H1 (cell line): ENCODE measurements around the gene KLF9. TPM values are rescaled to one million over a fixed set of nuclear protein-coding genes. Genes with fewer than 3 reads are reported as not detected.

Experiments used
- CTCF ChIA-PET: fragments of 300-600 bp; sonication (Branson Sonifier 250); formaldehyde crosslinking; loops from one replicate; lab custom pipeline; 2021; ENCODE audit not compliant: partially characterized antibody; lab: Charles Lee
- POLR2A ChIA-PET: fragments of 300-600 bp; sonication (Branson Sonifier 250); formaldehyde crosslinking; loops from one replicate; lab custom pipeline; 2021; ENCODE audit warnings: inconsistent platforms; ENCODE audit not compliant: partially characterized antibody; lab: Charles Lee
- DNase-seq, 2 experiments: peaks; one replicate each; pipeline versions ENCODE4 v3.0.0 to v3.0.0-alpha.2; 2010 to 2022; ENCODE audit warnings: low spot score in 2 of 2, low read depth in 1 of 2, mixed read lengths in 1 of 2
- FAIRE-seq: peaks from 2 replicates; lab custom pipeline; 2011; peaks lifted over from hg19 to GRCh38; lab: Jason Lieb, UNC
- H2AFZ ChIP-seq: 2 replicates; pipeline ENCODE4 v1.8.1; 2012; ENCODE audit warnings: low read length, inconsistent platforms
- H2AK5ac ChIP-seq: 2 replicates; pipeline ENCODE4 v1.6.1; 2013; ENCODE audit warnings: low read depth, low read length
- H2BK120ac ChIP-seq: replicated peaks from 2 replicates; pipeline ENCODE3; 2013; ENCODE audit warnings: low read depth, low read length, inconsistent platforms
- H2BK12ac ChIP-seq: 2 replicates; pipeline ENCODE4 v1.6.1; 2013; ENCODE audit warnings: low read depth, low read length
- H2BK15ac ChIP-seq: 2 replicates; pipeline ENCODE4 v1.6.1; 2013; ENCODE audit warnings: low read length
- H2BK20ac ChIP-seq: 2 replicates; pipeline ENCODE4 v1.6.1; 2013; ENCODE audit warnings: low read length
- H2BK5ac ChIP-seq: 2 replicates; pipeline ENCODE4 v1.6.1; 2013; ENCODE audit warnings: low read depth, low read length
- H3K14ac ChIP-seq: 2 replicates; pipeline ENCODE4 v1.6.1; 2013; ENCODE audit warnings: inconsistent platforms; ENCODE audit not compliant: insufficient read length
- H3K18ac ChIP-seq: 2 replicates; pipeline ENCODE4 v1.6.1; 2013; ENCODE audit warnings: low read length; ENCODE audit errors: extremely low read depth
- H3K23ac ChIP-seq: 2 replicates; pipeline ENCODE4 v1.6.1; 2013; ENCODE audit warnings: inconsistent platforms; ENCODE audit not compliant: insufficient read length
- H3K23me2 ChIP-seq: 2 replicates; pipeline ENCODE4 v1.6.1; 2013; ENCODE audit warnings: low read depth, low read length
- H3K27ac ChIP-seq: 2 replicates; pipeline ENCODE4 v1.6.1; 2011; ENCODE audit warnings: low read depth, low read length, inconsistent platforms
- H3K27me3 ChIP-seq, 4 experiments: replicated peaks in 1 of 4; 1 replicate in 1 of 4; 2 replicates in 3 of 4; pipeline versions ENCODE4 v1.6.1 to v1.8.1; 2011 to 2013; ENCODE audit warnings: low read length in 3 of 4, mild to moderate bottlenecking in 3 of 4, inconsistent platforms in 2 of 4, mixed read lengths in 2 of 4, moderate library complexity in 1 of 4; ENCODE audit not compliant: control insufficient read depth in 3 of 4, insufficient read depth in 3 of 4; ENCODE audit errors: extremely low read depth in 1 of 4
- H3K36me3 ChIP-seq, 4 experiments: 2 replicates each; pipeline versions ENCODE4 v1.6.1 to v1.8.1; 2011 to 2013; ENCODE audit warnings: mild to moderate bottlenecking in 4 of 4, low read length in 3 of 4, moderate library complexity in 2 of 4, control low read depth in 1 of 4, inconsistent platforms in 1 of 4; ENCODE audit not compliant: insufficient read depth in 4 of 4, control insufficient read depth in 2 of 4
- H3K4ac ChIP-seq: replicated peaks from 2 replicates; pipeline ENCODE3; 2013; ENCODE audit warnings: low read length, low read depth, mixed read lengths, inconsistent platforms; ENCODE audit not compliant: insufficient read length
- H3K4me1 ChIP-seq, 4 experiments: replicated peaks in 1 of 4; 1 replicate in 1 of 4; 2 replicates in 3 of 4; pipeline versions ENCODE4 v1.6.1 to v1.8.1; 2011 to 2013; ENCODE audit warnings: low read length in 3 of 4, inconsistent platforms in 2 of 4, mixed read lengths in 1 of 4; ENCODE audit not compliant: insufficient read depth in 4 of 4, control insufficient read depth in 3 of 4
- H3K4me2 ChIP-seq, 2 experiments: 2 replicates each; pipeline versions ENCODE4 v1.6.1 to v1.8.1; 2011 to 2013; ENCODE audit warnings: low read depth in 2 of 2, low read length in 2 of 2, control low read depth in 1 of 2, inconsistent platforms in 1 of 2, mild to moderate bottlenecking in 1 of 2; ENCODE audit not compliant: insufficient read depth in 1 of 2
- H3K4me3 ChIP-seq, 4 experiments: fragments of 200-600, 300-600 bp in 1 of 4; sonication (generic), shearing (Covaris generic), sonication (Bioruptor Twin) in 1 of 4; 2 replicates each; pipeline versions ENCODE4 v1.5.1 to v1.8.1; 2011 to 2016; ENCODE audit warnings: low read length in 4 of 4, low read depth in 3 of 4, control low read depth in 2 of 4, inconsistent platforms in 2 of 4, mild to moderate bottlenecking in 2 of 4, mixed read lengths in 1 of 4, moderate library complexity in 1 of 4; ENCODE audit not compliant: insufficient read depth in 2 of 4; ENCODE audit errors: extremely low read depth in 1 of 4
- H3K56ac ChIP-seq: replicated peaks from 2 replicates; pipeline ENCODE3; 2013; ENCODE audit warnings: low read depth, mild to moderate bottlenecking, mixed read lengths, low read length, inconsistent platforms; ENCODE audit not compliant: insufficient read length
- H3K79me1 ChIP-seq: 2 replicates; pipeline ENCODE4 v1.6.1; 2013; ENCODE audit warnings: low read depth, low read length, control low read depth
- H3K79me2 ChIP-seq, 2 experiments: 2 replicates each; pipeline versions ENCODE4 v1.6.1 to v1.8.1; 2012 to 2013; ENCODE audit warnings: low read length in 2 of 2, mild to moderate bottlenecking in 2 of 2, inconsistent platforms in 1 of 2; ENCODE audit not compliant: insufficient read depth in 2 of 2, control insufficient read depth in 1 of 2
- H3K9ac ChIP-seq, 4 experiments: replicated peaks in 1 of 4; 1 replicate in 1 of 4; 2 replicates in 3 of 4; pipeline versions ENCODE4 v1.6.1 to v1.8.1; 2011 to 2013; ENCODE audit warnings: low read depth in 3 of 4, low read length in 3 of 4, control low read depth in 2 of 4, mild to moderate bottlenecking in 2 of 4, moderate library complexity in 2 of 4, inconsistent platforms in 1 of 4; ENCODE audit errors: extremely low read depth in 1 of 4
- H3K9me3 ChIP-seq, 2 experiments: 2 replicates each; pipeline versions ENCODE4 v1.6.1 to v1.8.1; 2012 to 2013; ENCODE audit warnings: mild to moderate bottlenecking in 2 of 2, moderate library complexity in 2 of 2, control low read depth in 1 of 2, inconsistent platforms in 1 of 2, low read depth in 1 of 2, low read length in 1 of 2, mixed read lengths in 1 of 2; ENCODE audit not compliant: insufficient read depth in 2 of 2
- H4K20me1 ChIP-seq, 2 experiments: replicated peaks in 1 of 2; 2 replicates each; pipeline versions ENCODE3 to v1.8.1; 2011 to 2013; ENCODE audit warnings: inconsistent platforms in 2 of 2, low read length in 2 of 2, mild to moderate bottlenecking in 1 of 2; ENCODE audit not compliant: insufficient read depth in 2 of 2, control insufficient read depth in 1 of 2
- H4K5ac ChIP-seq: 2 replicates; pipeline ENCODE4 v1.6.1; 2013; ENCODE audit warnings: low read length, low read depth, mixed read lengths, inconsistent platforms; ENCODE audit not compliant: insufficient read length
- H4K8ac ChIP-seq: 2 replicates; pipeline ENCODE4 v1.8.0; 2013; ENCODE audit warnings: mild to moderate bottlenecking, moderate library complexity, low read length, inconsistent platforms; ENCODE audit not compliant: insufficient read depth; ENCODE audit errors: extremely low read depth
- H4K91ac ChIP-seq: replicated peaks from 2 replicates; pipeline ENCODE3; 2013; ENCODE audit warnings: low read length, mixed read lengths, inconsistent platforms; ENCODE audit not compliant: insufficient read length
- BCL11A ChIP-seq, 2 experiments: IDR thresholded peaks; one replicate each; pipeline ENCODE4 v1.6.1; 2011; ENCODE audit warnings: low read depth in 2 of 2, low read length in 2 of 2, mild to moderate bottlenecking in 2 of 2
- CHD1 ChIP-seq: IDR thresholded peaks from 2 replicates; pipeline ENCODE4 v1.6.1; 2012; ENCODE audit warnings: low read depth, low read length, improper control_type of control experiment
- KDM1A ChIP-seq: fragments of 200-600, 300-600 bp; sonication (generic); IDR thresholded peaks from 2 replicates; pipeline ENCODE4 v1.7.1; 2016; ENCODE audit warnings: mild to moderate bottlenecking, low read length, borderline replicate concordance
- KDM4A ChIP-seq: IDR thresholded peaks from one replicate; pipeline ENCODE4 v1.7.1; 2012; ENCODE audit warnings: low read depth, mild to moderate bottlenecking, moderate library complexity, low read length, inconsistent platforms; ENCODE audit not compliant: severe bottlenecking
- MAFK ChIP-seq: IDR thresholded peaks from 2 replicates; pipeline ENCODE4 v1.6.1; 2012; ENCODE audit warnings: low read depth, mild to moderate bottlenecking, improper control_type of control experiment, low read length
- POLR2AphosphoS5 ChIP-seq: IDR thresholded peaks from 2 replicates; pipeline ENCODE4 v1.6.1; 2011; ENCODE audit warnings: low read depth, low read length
- WGBS, 2 experiments: shearing (Covaris generic) in 1 of 2; methylation state at CpG; one replicate each; pipeline versions ENCODE4 v1.1.6 to v1.1.7; 2013 to 2015; ENCODE audit warnings: low lambda C conversion rate in 2 of 2, mixed read lengths in 2 of 2, inconsistent platforms in 1 of 2, low coverage in 1 of 2, missing lambda C conversion rate in 1 of 2; ENCODE audit not compliant: insufficient replicate concordance in 2 of 2, insufficient coverage in 1 of 2, insufficient read length in 1 of 2; ENCODE audit errors: extremely low coverage in 1 of 2, missing lambda C conversion rate in 1 of 2; 5-methylcytosine and 5-hydroxymethylcytosine counted together
- polyA plus RNA-seq, 7 experiments: library from polyadenylated mRNA; depleted of rRNA in 3 of 7; stranded (reverse) in 5 of 7; unstranded in 2 of 7; fragments of >200 nt in 5 of 7; fragments of 200-250 nt in 2 of 7; gene quantifications; 1 replicate in 5 of 7; 2 replicates in 1 of 7; 4 replicates in 1 of 7; pipeline versions ENCODE4 v1.2.1 to v1.2.3, GENCODE V29; 2011 to 2013; ENCODE audit warnings: missing spikeins in 2 of 7, mixed read lengths in 2 of 7
- total RNA-seq: library from RNA; stranded (reverse); fragmentation: NEBNext Ultra II Directional; extraction: Animal tissue kit (Norgen Biotek cat#: 25700); gene quantifications from 2 replicates; pipeline ENCODE4 v1.2.1, GENCODE V29; 2021
- TF ChIP-seq, protein P1 (sequence below), 3 experiments: IDR thresholded peaks; 1 replicate in 2 of 3; 2 replicates in 1 of 3; pipeline versions ENCODE4 v1.5.1 to v1.6.1; 2011; ENCODE audit warnings: low read length in 3 of 3, mild to moderate bottlenecking in 3 of 3, inconsistent platforms in 2 of 3, low read depth in 1 of 3, moderate library complexity in 1 of 3; ENCODE audit not compliant: insufficient read depth in 1 of 3; ENCODE audit errors: control extremely low read depth in 1 of 3
- TF ChIP-seq, protein P2 (sequence below): IDR thresholded peaks from 2 replicates; pipeline ENCODE4 v1.6.1; 2012; ENCODE audit warnings: low read length, inconsistent platforms

The KLF9 gene
- total and polyA plus RNA-seq, 2 of the 8 experiments (the other 6 are each of a cell fraction or from before 2014, with no cell fraction given) = 0.47 to 0.82 TPM

DNA sequence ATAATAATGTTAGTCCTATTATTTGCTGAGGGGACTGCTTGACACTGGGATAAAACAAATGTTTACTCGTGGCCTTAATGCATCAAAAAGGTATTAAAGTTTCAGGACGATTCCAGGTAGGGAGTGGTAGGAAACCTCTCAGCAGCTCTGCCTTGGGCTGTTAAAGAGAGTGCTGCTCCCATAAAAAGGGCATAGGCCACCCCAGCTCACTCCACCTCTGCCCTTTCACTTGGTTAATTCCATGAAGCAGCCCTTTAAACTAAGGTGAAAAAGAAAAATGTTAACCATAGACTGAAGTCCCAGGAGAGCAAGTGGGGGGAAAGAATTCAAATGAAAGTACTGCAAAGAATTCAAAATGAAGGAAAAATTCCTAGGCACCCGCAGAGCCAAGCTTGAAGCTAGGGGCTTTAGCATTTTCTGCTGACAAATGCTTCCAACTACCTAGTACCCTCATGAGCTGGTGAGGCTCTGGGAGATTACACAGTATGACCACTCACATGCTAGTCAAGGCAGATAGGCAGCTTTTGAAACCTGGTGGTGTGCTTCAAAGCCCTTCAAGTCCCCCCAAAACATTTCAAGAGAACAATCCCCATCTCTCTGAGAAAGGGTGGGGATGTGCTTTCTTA is 8.5 kb downstream of the KLF9 start:
- CTCF ChIA-PET = interaction anchor here (0.6 to 2.4 kb wide), 4 partner anchors 13 to 185 kb away, joined by 3 to 9 read pairs (median 3); no protein-coding TSS in a partner anchor
- H2BK15ac ChIP-seq = no peak overlapping the region
- no peak overlapping the region for H4K91ac ChIP-seq
- H3K18ac ChIP-seq = no peak overlapping the region
- H3K9ac ChIP-seq = peak overlapping the region in 1 of 4 experiments; percentile 15; a peak in 1 of 7 replicates
- no peak overlapping the region for H2AK5ac ChIP-seq
- H3K14ac ChIP-seq = no peak overlapping the region
- FAIRE-seq (no peak), DNase-seq (no peak)
- H4K5ac ChIP-seq = no peak overlapping the region
- H3K9me3 ChIP-seq = no peaks in the 10 kb centered on the region
- no peak overlapping the region for H2BK120ac ChIP-seq
- H3K79me2 ChIP-seq = no peaks in the 10 kb centered on the region
- peak overlapping the region in 1 of 2 experiments; percentile 8; a peak in 1 of 4 replicates for H3K4me2 ChIP-seq
- no peak overlapping the region for H3K4me3 ChIP-seq
- POLR2A ChIA-PET = interaction anchor here (0.7 to 5.1 kb wide), 4 partner anchors 8 to 197 kb away, joined by 3 to 28 read pairs (median 4); partner anchors contain the start of gene KLF9
- no peak overlapping the region for H4K8ac ChIP-seq
- no peaks in the 10 kb centered on the region for H4K20me1 ChIP-seq
- H3K4ac ChIP-seq = no peak overlapping the region
- H3K36me3 ChIP-seq = no peaks in the 10 kb centered on the region
- H2BK12ac ChIP-seq = no peak overlapping the region
- H2BK20ac ChIP-seq = peak overlapping the region; percentile 29; the same call in 1 of the 2 replicates
- H2AFZ ChIP-seq = 0 out of 2 replicates have a peak overlapping the region, but pooled peaks have one; percentile 28
- no peak overlapping the region for H3K56ac ChIP-seq
- H2BK5ac ChIP-seq = no peak overlapping the region
- no peak overlapping the region for H3K23ac ChIP-seq
- peaks cover 4 to 11% (median 6%) of the 10 kb centered on the region in 4 experiments; a peak in 4 of 7 replicates for H3K4me1 ChIP-seq
- WGBS, 2 experiments = 67% methylated on average over 3 of the region's 3 CpGs; no CpG with 5 or more reads in 1 of the 2 experiments
- no peaks in the 10 kb centered on the region for H3K23me2 ChIP-seq
- peaks cover 0 to 7% (median 2%) of the 10 kb centered on the region in 4 experiments; a peak in 6 of 7 replicates for H3K27me3 ChIP-seq
- H3K79me1 ChIP-seq = no peaks in the 10 kb centered on the region
- no peak overlapping the region for H3K27ac ChIP-seq
- TF ChIP-seq KDM4A (no peak), MAFK (no peak), POLR2AphosphoS5 (no peak), BCL11A (IDR thresholded peaks at IDR 0.05; ENCODE audit: low read depth in 2 of 2, low read length in 2 of 2) (no peak), KDM1A (no peak), CHD1 (no peak)
- TF ChIP-seq, protein P1, sequence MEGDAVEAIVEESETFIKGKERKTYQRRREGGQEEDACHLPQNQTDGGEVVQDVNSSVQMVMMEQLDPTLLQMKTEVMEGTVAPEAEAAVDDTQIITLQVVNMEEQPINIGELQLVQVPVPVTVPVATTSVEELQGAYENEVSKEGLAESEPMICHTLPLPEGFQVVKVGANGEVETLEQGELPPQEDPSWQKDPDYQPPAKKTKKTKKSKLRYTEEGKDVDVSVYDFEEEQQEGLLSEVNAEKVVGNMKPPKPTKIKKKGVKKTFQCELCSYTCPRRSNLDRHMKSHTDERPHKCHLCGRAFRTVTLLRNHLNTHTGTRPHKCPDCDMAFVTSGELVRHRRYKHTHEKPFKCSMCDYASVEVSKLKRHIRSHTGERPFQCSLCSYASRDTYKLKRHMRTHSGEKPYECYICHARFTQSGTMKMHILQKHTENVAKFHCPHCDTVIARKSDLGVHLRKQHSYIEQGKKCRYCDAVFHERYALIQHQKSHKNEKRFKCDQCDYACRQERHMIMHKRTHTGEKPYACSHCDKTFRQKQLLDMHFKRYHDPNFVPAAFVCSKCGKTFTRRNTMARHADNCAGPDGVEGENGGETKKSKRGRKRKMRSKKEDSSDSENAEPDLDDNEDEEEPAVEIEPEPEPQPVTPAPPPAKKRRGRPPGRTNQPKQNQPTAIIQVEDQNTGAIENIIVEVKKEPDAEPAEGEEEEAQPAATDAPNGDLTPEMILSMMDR (IDR thresholded peaks at IDR 0.05; ENCODE audit: control extremely low read depth in 1 of 3, insufficient read depth in 1 of 3, low read depth in 1 of 3, low read length in 3 of 3) = no peak
- TF ChIP-seq, protein P2, sequence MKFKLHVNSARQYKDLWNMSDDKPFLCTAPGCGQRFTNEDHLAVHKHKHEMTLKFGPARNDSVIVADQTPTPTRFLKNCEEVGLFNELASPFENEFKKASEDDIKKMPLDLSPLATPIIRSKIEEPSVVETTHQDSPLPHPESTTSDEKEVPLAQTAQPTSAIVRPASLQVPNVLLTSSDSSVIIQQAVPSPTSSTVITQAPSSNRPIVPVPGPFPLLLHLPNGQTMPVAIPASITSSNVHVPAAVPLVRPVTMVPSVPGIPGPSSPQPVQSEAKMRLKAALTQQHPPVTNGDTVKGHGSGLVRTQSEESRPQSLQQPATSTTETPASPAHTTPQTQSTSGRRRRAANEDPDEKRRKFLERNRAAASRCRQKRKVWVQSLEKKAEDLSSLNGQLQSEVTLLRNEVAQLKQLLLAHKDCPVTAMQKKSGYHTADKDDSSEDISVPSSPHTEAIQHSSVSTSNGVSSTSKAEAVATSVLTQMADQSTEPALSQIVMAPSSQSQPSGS = no peak
